NCI-H128 (cell line): ENCODE results near the gene PPM1J.

Experiments
- DNase-seq: peaks from one replicate; lab custom pipeline; 2025; ENCODE audit not compliant: unreplicated experiment; lab: John Stamatoyannopoulos, UW

The PPM1J gene

GRCh38 chr1:112707221-112708001 lies 7.7 kb downstream of the PPM1J start:
- DNase-seq = peak; percentile 61

GRCh38 chr1:112706505-112707220 lies 8.5 kb downstream of the PPM1J start, which contains the start of gene RHOC:
Gene RHOC, minus strand, starts transcription at chr1:112707127. Its CDS starts 3,328 bp downstream, at chr1:112703799.
- no peak for DNase-seq

DNA sequence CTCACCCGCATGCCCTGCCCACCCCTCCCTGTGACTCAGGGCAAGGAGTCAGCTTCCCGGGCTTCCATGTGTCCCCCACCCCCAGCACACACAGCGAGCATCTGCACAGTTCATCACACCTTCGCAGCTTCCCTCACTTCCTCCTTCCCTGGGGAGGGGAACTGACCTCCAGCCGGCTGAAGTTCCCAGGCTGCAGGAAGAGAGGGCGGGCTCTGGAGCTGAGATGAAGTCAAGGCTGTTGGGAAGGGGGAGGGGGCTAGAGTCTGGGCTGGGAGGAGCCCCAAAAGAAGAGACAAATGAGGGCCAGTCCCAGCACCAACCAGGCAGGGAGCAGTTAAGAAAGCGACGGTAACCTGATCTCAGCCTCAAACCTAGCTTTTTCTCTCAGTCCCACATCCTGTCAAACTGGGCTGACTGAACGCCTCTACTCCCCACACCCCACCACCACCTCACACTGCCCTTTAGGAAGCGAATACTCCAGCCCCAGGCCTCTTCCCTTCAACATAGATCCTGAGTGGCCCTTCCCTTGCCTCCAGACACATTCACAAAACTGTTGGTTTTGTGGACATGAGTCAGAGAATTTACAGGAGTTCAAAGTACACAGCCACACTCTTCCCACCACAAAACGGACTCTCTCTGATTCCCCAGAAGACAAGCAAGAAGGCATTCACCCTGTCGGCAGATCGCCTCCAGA lies 10.1 kb downstream of the PPM1J start:
- DNase-seq = peak; percentile 44

GRCh38 chr1:112704391-112704933 lies 10.7 kb downstream of the PPM1J start:
- no peak for DNase-seq

- no peak for DNase-seq
Observed at GRCh38 chr1:112703706-112704105, 11.4 kb downstream of the PPM1J start.

GRCh38 chr1:112702420-112703261 lies 12.5 kb downstream of the PPM1J start:
- no peak for DNase-seq

DNA sequence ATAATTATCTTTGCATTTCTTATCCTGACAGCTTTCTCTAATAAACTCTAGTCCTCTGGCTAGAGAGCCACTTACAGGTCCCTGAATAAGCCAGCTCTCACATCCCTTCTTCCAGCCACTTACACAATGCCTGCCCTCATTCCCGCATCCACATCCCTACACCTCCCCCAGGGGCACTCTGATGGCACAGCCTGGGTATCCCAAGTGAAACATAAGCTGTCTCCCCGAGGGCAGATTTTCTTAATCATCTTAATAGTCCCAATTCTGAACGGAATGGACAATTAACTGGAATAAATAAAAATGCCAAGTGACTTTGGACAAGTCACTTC lies 13.1 kb downstream of the PPM1J start:
- no peak for DNase-seq

- DNase-seq = no peak
Observed at GRCh38 chr1:112701227-112702066, 13.7 kb downstream of the PPM1J start.

- no peak for DNase-seq
Observed at GRCh38 chr1:112700290-112701226, 14.6 kb downstream of the PPM1J start.

DNA sequence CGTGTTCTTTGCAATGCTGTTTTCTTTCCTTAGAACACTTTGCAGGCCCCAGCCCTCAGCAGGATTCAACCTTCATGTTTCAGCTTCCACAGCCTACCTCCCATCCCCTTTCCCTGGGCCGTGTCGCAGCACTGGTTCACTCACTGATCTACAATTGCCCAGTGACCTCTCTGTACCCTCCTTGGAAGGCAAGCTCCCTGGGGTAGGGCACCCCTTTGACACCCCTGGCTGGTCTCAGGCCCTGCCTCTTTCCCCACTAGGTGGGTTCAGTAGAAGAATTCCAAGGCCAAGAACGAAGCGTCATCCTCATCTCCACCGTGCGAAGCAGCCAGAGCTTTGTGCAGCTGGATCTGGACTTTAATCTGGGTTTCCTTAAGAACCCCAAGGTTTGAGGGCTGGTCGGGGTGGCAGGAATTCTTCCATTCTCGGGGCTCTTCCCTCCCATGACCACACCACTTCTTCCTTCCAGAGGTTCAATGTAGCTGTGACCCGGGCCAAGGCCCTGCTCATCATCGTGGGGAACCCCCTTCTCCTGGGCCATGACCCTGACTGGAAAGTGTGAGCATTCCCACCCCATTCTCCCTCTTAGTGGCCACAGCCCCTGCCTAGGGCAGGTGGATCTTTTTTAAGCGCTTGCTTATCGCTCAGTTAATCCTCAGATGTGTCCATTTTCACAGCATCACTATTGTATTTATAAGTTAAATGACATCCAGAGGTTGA lies 15.5 kb downstream of the PPM1J start:
- DNase-seq = no peak

GRCh38 chr1:112698366-112699310 lies 16.5 kb downstream of the PPM1J start:
- peak; percentile 22 for DNase-seq

GRCh38 chr1:112697781-112698201 lies 17.3 kb downstream of the PPM1J start:
- DNase-seq = no peak

DNA sequence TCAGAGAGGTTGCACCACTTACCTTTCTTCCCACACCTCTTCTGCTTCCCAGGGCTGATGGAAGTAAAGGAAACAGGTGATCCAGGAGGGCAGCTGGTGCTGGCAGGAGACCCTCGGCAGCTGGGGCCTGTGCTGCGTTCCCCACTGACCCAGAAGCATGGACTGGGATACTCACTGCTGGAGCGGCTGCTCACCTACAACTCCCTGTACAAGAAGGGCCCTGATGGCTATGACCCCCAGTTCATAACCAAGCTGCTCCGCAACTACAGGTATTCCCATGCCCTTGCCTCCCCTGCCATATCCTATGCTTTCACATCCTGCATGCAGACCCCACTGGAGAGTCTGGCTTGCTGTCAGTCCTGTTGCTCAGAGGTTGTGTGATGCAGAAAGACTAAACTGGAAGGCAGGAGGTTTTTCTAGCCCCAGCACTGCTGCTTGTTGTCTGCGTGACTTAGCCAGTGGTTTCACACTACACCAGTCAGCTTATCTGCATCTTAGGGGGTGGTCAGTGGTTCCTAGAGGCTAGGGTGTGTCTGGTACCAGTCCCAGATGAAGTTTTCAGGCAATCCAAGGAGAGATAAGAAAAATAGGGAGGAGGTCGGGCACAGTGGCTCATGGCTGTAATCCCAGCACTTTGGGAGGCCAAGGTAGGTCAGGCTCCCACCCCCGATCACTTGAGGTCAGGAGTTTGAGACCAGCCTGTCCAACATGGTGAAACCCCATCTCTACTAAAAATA lies 18.4 kb downstream of the PPM1J start:
- DNase-seq = no peak

DNA sequence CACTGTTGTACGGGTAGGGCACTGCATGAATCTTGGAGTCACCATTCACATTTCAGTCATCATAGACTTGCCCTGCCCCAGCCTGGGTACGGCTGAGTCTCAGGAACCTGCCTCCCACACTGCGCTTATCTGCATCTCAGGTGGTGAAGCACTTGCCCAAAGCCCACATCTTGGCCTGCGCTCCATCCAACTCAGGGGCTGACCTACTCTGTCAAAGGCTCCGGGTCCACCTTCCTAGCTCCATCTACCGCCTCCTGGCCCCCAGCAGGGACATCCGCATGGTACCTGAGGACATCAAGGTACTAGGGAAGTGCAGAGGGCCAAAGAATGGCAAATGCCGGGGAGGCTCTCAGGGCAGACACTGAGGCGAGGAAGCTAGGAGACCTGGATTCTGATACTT lies 19.9 kb downstream of the PPM1J start:
- DNase-seq = no peak

- no peak for DNase-seq
Observed at GRCh38 chr1:112694363-112694929, 20.7 kb downstream of the PPM1J start.

- no peak for DNase-seq
Observed at GRCh38 chr1:112693821-112694220, 21.3 kb downstream of the PPM1J start.
